ENCODE data around the gene INSRR. TPM values are rescaled to one million over a fixed set of nuclear protein-coding genes. Genes with fewer than 3 reads are reported as not detected.
A peak's percentile ranks its signal among the peaks of the same experiment; 100 is the strongest.

Gene INSRR
- total RNA-seq, 2 experiments from 2014 or later, result 0.47 to 0.54 TPM

DNA sequence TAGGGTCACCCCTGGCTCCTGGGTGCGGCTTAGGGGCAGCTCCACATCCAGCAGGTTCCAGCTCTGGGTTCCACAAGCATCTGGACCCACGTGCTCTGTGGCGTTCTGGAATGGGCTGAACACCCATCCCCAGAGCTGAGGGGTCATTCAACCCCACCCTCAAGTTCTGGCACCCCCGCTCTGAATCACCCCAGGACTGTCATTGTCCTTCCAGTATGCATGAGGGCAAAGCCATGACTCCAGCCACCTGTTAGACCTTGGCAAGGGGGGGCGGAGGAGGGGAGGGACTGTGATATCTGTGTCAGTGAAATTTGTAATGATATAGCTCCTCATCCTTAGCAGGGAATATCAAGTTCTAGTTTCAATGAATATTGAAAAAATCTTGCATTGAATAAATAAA, 12.3 kb downstream of the INSRR start:
- TF ChIP-seq, protein P1, sequence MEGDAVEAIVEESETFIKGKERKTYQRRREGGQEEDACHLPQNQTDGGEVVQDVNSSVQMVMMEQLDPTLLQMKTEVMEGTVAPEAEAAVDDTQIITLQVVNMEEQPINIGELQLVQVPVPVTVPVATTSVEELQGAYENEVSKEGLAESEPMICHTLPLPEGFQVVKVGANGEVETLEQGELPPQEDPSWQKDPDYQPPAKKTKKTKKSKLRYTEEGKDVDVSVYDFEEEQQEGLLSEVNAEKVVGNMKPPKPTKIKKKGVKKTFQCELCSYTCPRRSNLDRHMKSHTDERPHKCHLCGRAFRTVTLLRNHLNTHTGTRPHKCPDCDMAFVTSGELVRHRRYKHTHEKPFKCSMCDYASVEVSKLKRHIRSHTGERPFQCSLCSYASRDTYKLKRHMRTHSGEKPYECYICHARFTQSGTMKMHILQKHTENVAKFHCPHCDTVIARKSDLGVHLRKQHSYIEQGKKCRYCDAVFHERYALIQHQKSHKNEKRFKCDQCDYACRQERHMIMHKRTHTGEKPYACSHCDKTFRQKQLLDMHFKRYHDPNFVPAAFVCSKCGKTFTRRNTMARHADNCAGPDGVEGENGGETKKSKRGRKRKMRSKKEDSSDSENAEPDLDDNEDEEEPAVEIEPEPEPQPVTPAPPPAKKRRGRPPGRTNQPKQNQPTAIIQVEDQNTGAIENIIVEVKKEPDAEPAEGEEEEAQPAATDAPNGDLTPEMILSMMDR (IDR thresholded peaks at IDR 0.05), result no peak
- H3K4me1 Mint-ChIP-seq (ENCODE audit: low read depth), result peaks cover 44% of the 10 kb centered on the region
- H3K9me3 Mint-ChIP-seq, result no peaks in the 10 kb centered on the region
- H3K36me3 Mint-ChIP-seq (ENCODE audit: low read depth), result no peaks in the 10 kb centered on the region
- intact Hi-C loops (cut with micrococcal nuclease), result no loop called here
- no peak overlapping the region for H3K27ac Mint-ChIP-seq
- POLR2A ChIA-PET, result interaction anchor here (0.6 kb wide), 1 partner anchor 96 kb away, joined by 3 read pairs; no protein-coding TSS in a partner anchor
- peak overlapping the region; percentile 71 for H3K4me3 Mint-ChIP-seq
- CTCF ChIA-PET, result interaction anchor here (1.4 to 5.7 kb wide), 4 partner anchors 9 to 43 kb away, joined by 5 to 81 read pairs (median 30); partner anchors contain the start of genes INSRR and NTRK1
- H3K27me3 Mint-ChIP-seq, result peaks cover 51% of the 10 kb centered on the region
- ATAC-seq (no peak), DNase-seq (no peak)

- DNase-seq, result no peak
- Mint-ChIP-seq H3K27ac (no peak overlapping the region), H3K36me3 (ENCODE audit: low read depth) (no peaks in the 10 kb centered on the region), H3K4me1 (ENCODE audit: low read depth) (peaks cover 44% of the 10 kb centered on the region), H3K27me3 (peaks cover 56% of the 10 kb centered on the region), H3K9me3 (no peaks in the 10 kb centered on the region), H3K4me3 (peak overlapping the region; percentile 71)
- no peak for ATAC-seq
- ChIA-PET POLR2A (interaction anchor here (0.6 to 0.9 kb wide), 2 partner anchors 19 to 95 kb away, joined by 3 to 4 read pairs; no protein-coding TSS in a partner anchor), CTCF (interaction anchor here (1.7 to 5.7 kb wide), 3 partner anchors 8 to 44 kb away, joined by 5 to 81 read pairs (median 55); partner anchors contain the start of genes INSRR and NTRK1)
- TF ChIP-seq, protein P1 (IDR thresholded peaks at IDR 0.05), result no peak
- intact Hi-C loops (cut with micrococcal nuclease), result no loop called here
Observed at GRCh38 chr1:156845953-156846545, 12.9 kb downstream of the INSRR start.

- ChIA-PET POLR2A (interaction anchor here (0.9 to 1.1 kb wide), 3 partner anchors 19 to 140 kb away, joined by 3 to 4 read pairs (median 3); partner anchors contain the start of gene CRABP2), CTCF (interaction anchor here (0.6 to 1.7 kb wide), 6 partner anchors 11 to 119 kb away, joined by 3 to 6 read pairs (median 4); no protein-coding TSS in a partner anchor)
- Mint-ChIP-seq H3K27ac (no peak overlapping the region), H3K4me1 (ENCODE audit: low read depth) (peaks cover 44% of the 10 kb centered on the region), H3K9me3 (no peaks in the 10 kb centered on the region), H3K4me3 (peak overlapping the region; percentile 71), H3K27me3 (peaks cover 62% of the 10 kb centered on the region), H3K36me3 (ENCODE audit: low read depth) (no peaks in the 10 kb centered on the region)
- DNase-seq, result peak; percentile 63
- intact Hi-C loops (cut with micrococcal nuclease), result no loop called here
- TF ChIP-seq, protein P1 (IDR thresholded peaks at IDR 0.05), result no peak
- peak; percentile 51 for ATAC-seq
Observed at GRCh38 chr1:156845055-156845952, 13.6 kb downstream of the INSRR start.

DNA sequence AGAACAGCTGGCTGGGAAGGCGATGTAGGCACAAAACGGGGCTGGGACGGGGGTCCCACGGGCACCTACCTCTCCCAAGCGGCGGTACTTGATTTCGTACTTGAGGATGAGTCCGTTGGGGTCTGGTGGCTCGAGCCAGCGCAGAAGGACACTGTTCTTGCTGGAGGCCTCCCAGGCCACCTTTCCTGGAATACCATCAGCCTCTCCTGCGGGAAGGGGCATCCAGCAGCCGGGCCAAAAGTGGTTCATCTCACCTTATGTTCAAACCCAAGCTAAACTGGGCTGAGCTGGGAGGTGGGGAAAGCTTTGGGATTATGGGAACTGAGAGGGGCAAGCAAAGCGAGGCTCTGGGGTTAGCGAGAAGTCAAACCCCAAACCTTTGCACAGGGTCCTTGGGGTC, 14.3 kb downstream of the INSRR start:
- TF ChIP-seq, protein P1 (IDR thresholded peaks at IDR 0.05), result no peak
- Mint-ChIP-seq H3K9me3 (no peaks in the 10 kb centered on the region), H3K27ac (no peak overlapping the region), H3K4me3 (peak overlapping the region; percentile 71), H3K36me3 (ENCODE audit: low read depth) (no peaks in the 10 kb centered on the region), H3K4me1 (ENCODE audit: low read depth) (peaks cover 42% of the 10 kb centered on the region), H3K27me3 (peaks cover 62% of the 10 kb centered on the region)
- DNase-seq, result no peak
- intact Hi-C loops (cut with micrococcal nuclease), result no loop called here
- ATAC-seq, result no peak
- CTCF ChIA-PET, result interaction anchor here (0.6 to 1.3 kb wide), 5 partner anchors 11 to 119 kb away, joined by 3 to 6 read pairs (median 4); no protein-coding TSS in a partner anchor
- POLR2A ChIA-PET, result interaction anchor here (0.9 to 1.1 kb wide), 2 partner anchors 21 to 139 kb away, joined by 3 read pairs; partner anchors contain the start of gene CRABP2

All from activated CD8-positive, alpha-beta T cell treated with anti-CD3 and anti-CD28 coated beads for 36 hours (primary cell).